ENCODE data around the gene ARV1.

DNA sequence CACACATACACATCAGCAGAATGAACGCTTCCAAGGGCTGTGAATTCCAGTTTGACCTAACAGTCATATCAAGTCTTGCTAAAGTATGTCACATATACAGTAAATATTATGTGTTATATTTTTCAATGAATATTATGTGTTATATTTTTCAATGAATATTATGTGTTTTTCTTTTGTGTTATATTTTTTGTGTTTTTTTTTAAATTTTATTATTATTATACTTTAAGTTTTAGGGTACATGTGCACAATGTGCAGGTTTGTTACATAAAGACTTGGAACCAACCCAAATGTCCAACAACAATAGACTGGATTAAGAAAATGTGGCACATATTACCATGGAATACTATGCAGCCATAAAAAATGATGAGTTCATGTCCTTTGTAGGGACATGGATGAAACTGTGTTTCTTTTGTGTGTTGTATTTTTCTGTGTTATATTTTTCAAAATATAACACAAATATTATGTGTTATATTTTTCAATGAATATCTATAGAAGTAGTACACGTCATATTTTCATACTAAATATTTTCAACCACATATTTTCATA is 35.8 kb upstream of the ARV1 start:
- TF ChIP-seq, protein P1, sequence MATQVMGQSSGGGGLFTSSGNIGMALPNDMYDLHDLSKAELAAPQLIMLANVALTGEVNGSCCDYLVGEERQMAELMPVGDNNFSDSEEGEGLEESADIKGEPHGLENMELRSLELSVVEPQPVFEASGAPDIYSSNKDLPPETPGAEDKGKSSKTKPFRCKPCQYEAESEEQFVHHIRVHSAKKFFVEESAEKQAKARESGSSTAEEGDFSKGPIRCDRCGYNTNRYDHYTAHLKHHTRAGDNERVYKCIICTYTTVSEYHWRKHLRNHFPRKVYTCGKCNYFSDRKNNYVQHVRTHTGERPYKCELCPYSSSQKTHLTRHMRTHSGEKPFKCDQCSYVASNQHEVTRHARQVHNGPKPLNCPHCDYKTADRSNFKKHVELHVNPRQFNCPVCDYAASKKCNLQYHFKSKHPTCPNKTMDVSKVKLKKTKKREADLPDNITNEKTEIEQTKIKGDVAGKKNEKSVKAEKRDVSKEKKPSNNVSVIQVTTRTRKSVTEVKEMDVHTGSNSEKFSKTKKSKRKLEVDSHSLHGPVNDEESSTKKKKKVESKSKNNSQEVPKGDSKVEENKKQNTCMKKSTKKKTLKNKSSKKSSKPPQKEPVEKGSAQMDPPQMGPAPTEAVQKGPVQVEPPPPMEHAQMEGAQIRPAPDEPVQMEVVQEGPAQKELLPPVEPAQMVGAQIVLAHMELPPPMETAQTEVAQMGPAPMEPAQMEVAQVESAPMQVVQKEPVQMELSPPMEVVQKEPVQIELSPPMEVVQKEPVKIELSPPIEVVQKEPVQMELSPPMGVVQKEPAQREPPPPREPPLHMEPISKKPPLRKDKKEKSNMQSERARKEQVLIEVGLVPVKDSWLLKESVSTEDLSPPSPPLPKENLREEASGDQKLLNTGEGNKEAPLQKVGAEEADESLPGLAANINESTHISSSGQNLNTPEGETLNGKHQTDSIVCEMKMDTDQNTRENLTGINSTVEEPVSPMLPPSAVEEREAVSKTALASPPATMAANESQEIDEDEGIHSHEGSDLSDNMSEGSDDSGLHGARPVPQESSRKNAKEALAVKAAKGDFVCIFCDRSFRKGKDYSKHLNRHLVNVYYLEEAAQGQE (IDR thresholded peaks at IDR 0.05; ENCODE audit: unreplicated experiment), result no peak
- TF ChIP-seq, protein P2, sequence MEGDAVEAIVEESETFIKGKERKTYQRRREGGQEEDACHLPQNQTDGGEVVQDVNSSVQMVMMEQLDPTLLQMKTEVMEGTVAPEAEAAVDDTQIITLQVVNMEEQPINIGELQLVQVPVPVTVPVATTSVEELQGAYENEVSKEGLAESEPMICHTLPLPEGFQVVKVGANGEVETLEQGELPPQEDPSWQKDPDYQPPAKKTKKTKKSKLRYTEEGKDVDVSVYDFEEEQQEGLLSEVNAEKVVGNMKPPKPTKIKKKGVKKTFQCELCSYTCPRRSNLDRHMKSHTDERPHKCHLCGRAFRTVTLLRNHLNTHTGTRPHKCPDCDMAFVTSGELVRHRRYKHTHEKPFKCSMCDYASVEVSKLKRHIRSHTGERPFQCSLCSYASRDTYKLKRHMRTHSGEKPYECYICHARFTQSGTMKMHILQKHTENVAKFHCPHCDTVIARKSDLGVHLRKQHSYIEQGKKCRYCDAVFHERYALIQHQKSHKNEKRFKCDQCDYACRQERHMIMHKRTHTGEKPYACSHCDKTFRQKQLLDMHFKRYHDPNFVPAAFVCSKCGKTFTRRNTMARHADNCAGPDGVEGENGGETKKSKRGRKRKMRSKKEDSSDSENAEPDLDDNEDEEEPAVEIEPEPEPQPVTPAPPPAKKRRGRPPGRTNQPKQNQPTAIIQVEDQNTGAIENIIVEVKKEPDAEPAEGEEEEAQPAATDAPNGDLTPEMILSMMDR (conservative IDR thresholded peaks at IDR 0.05; ENCODE audit: low read depth in 2 of 2), result no peak
- TF ChIP-seq EZH2phosphoT487 (IDR thresholded peaks at IDR 0.05; ENCODE audit: unreplicated experiment), result no peak
- no peak for TF ChIP-seq EZH2 (IDR thresholded peaks at IDR 0.05; ENCODE audit: low read depth, unreplicated experiment)
- TF ChIP-seq NANOG (IDR thresholded peaks at IDR 0.05; ENCODE audit: borderline replicate concordance), result no peak
- TF ChIP-seq, protein P3, sequence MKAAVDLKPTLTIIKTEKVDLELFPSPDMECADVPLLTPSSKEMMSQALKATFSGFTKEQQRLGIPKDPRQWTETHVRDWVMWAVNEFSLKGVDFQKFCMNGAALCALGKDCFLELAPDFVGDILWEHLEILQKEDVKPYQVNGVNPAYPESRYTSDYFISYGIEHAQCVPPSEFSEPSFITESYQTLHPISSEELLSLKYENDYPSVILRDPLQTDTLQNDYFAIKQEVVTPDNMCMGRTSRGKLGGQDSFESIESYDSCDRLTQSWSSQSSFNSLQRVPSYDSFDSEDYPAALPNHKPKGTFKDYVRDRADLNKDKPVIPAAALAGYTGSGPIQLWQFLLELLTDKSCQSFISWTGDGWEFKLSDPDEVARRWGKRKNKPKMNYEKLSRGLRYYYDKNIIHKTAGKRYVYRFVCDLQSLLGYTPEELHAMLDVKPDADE (IDR thresholded peaks at IDR 0.05), result no peak
- TF ChIP-seq POLR2AphosphoS5 (IDR thresholded peaks at IDR 0.05; ENCODE audit: low read depth), result no peak
- no peak for TF ChIP-seq CREB1 (CRISPR knock-in tag; IDR thresholded peaks at IDR 0.05; ENCODE audit: low read depth)
- no peak for TF ChIP-seq ZNF114 (CRISPR knock-in tag; IDR thresholded peaks at IDR 0.05)
- no peak for TF ChIP-seq JUNB (IDR thresholded peaks at IDR 0.05; ENCODE audit: unreplicated experiment)

All from GM23338 (cell line).